HG03439 (cell line): Measurements from ENCODE around the gene CNTN6.

ENCODE experiments used
- ATAC-seq: cut with Tn5 transposase; IDR thresholded peaks from one replicate; pipeline ENCODE4 v1.9.1; 2021; ENCODE audit warnings: mild to moderate bottlenecking, moderate library complexity; ENCODE audit not compliant: unreplicated experiment

CNTN6 gene

GRCh38 chr3:1400571-1400970 lies 307.7 kb downstream of the CNTN6 start:
- no peak for ATAC-seq

GRCh38 chr3:1404270-1404962 lies 311.6 kb downstream of the CNTN6 start:
- no peak for ATAC-seq

GRCh38 chr3:1406250-1406649 lies 313.4 kb downstream of the CNTN6 start:
- no peak for ATAC-seq

- ATAC-seq, result peak; percentile 61
Observed at GRCh38 chr3:1421577-1421976, 328.8 kb downstream of the CNTN6 start.

GRCh38 chr3:1423566-1424089 lies 330.8 kb downstream of the CNTN6 start:
- ATAC-seq, result no peak

GRCh38 chr3:1439395-1439794 lies 346.6 kb downstream of the CNTN6 start:
- ATAC-seq, result no peak

- ATAC-seq, result no peak
Observed at GRCh38 chr3:1442271-1442670, 349.4 kb downstream of the CNTN6 start.

GRCh38 chr3:1444195-1444594 lies 351.4 kb downstream of the CNTN6 start:
- no peak for ATAC-seq

GRCh38 chr3:1446531-1446930 lies 353.7 kb downstream of the CNTN6 start:
- no peak for ATAC-seq

GRCh38 chr3:1447452-1447851 lies 354.6 kb downstream of the CNTN6 start:
- no peak for ATAC-seq

GRCh38 chr3:1448443-1448842 lies 355.6 kb downstream of the CNTN6 start:
- ATAC-seq, result no peak
